Measurements from ENCODE around the gene TGM2.

Gene TGM2

DNA sequence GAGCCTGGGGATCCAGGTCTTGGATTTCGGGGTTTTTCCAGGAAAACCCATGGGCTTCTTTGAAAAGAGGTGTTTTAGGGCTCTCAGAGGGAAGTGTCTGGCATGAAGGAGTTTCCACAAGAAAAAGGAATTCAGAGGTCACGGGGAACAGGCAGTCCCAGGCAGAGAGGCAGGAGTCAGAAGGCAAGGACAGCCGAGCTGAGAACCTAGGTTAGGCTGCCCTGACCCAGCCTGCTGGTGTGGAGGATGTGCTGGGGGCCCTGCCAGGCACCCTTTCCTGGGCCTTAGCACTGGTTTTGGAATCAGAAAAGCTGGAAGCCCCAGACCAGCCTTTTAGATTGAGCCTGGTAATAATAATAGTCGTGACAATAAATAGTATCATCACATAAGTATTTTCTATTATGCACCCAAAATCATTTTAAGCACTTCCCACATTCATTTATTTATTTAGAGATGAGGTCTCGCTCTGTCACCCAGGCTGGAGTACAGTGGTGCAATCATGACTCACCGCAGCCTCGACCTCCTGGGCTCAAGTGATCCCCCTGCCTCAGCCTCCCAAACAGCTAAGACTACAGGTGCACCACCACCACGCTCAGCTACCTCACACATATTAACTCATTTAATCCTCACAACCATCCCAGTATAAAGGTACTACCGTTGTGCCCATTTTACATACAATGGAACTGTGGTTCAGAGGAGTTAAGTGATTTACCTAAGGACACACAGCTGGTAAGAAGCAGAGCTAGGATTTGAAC is 19.9 kb downstream of the TGM2 start:
- no peak for DNase-seq (ENCODE audit: low spot score)

DNA sequence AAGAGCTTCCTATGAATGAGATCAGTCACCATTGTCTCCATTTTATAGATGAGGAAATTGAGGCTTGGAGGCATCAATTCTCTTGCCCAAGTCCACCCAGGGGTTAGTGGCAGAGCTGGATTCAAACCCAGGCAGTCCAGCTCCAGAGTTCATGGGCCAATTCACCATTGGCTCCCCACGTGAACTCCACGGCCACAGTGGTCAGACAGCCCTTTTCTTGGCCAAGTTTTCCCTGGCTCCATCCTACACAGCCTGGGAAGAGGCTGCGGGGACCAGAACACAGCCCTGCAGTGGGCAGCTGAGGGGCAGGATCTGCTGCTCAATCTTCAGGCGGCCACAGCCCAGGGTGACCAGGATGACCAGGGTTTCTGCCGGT is 20.5 kb downstream of the TGM2 start:
- DNase-seq (ENCODE audit: low spot score), result no peak

DNA sequence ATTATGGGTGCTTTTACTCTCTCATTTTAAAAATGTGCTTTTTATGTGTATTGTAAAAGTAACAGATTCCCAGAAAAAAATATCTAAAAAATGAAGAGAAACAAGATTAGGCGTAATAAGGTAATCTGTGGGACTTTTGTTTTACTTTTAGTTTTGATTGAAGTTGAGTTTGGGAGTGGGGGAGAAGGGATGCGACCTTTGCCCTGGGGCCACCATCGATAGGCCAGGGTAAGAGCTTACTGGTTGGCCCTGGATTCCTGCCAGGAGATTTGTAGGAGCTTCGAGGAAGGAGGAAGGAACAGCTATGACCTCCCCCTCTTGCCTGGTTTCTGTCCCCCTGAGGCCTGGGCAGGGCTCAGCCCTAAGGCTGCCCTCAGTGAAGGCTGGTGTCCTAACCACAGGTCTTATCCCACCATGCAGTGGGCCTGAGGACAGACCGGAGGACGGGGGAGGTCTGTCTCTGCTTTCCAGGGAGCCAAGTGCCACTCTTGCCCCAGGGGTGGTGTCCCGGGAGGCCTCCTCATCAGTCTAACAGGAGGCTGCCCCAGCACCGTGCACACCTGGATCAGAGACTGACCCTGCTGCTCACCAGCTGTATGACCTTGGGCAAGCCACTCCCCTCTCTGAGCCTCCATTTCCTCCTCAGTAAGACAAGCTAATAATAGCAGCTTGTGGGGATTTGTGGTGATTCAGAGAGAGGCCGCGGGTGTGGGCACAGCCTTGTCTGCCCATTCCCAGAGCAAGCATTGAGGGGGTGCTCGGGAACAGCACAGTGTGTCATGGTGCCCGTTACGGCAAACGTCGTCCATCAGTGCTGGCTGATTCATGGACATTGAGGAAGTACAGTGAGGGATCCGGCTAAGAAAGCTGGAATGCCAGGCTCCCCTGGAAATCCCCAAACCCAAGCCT is 21.2 kb downstream of the TGM2 start:
- DNase-seq (ENCODE audit: low spot score), result peak; percentile 82

GRCh38 chr20:38143238-38143645 is 21.8 kb downstream of the TGM2 start:
- peak; percentile 66 for DNase-seq (ENCODE audit: low spot score)

DNA sequence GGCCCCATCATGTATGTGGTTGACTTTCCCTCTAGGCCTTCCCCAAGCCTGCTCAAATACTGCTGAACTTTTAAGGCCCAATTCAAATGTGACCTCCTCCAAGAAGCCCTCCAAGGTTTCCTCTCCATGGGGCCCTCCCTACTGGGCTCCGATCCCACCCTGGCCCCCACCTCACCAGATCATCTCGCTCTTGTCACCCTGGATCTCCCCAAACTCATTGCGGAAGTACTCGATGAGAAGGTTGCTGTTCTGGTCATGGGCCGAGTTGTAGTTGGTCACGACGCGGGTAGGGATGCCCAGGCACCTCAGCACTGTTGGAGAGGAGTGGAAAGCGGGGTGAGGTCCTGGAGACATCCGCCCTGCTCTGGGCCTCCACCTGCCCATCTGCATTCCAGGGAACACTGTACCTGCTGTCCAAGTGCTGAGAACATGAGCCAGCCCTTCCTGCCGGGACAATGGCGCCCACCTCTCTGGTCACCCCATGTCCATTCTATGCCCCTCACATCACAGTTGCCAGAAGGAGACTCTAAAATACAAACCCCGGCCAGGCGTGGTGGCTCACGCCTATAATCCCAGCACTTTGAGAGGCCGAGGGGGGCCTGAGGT is 23.1 kb downstream of the TGM2 start:
- no peak for DNase-seq (ENCODE audit: low spot score)

- no peak for DNase-seq (ENCODE audit: low spot score)
These were observed 23.7 kb downstream of the TGM2 start for GRCh38 chr20:38141204-38141888.

GRCh38 chr20:38139977-38140753 is 24.9 kb downstream of the TGM2 start:
- DNase-seq (ENCODE audit: low spot score), result no peak

DNA sequence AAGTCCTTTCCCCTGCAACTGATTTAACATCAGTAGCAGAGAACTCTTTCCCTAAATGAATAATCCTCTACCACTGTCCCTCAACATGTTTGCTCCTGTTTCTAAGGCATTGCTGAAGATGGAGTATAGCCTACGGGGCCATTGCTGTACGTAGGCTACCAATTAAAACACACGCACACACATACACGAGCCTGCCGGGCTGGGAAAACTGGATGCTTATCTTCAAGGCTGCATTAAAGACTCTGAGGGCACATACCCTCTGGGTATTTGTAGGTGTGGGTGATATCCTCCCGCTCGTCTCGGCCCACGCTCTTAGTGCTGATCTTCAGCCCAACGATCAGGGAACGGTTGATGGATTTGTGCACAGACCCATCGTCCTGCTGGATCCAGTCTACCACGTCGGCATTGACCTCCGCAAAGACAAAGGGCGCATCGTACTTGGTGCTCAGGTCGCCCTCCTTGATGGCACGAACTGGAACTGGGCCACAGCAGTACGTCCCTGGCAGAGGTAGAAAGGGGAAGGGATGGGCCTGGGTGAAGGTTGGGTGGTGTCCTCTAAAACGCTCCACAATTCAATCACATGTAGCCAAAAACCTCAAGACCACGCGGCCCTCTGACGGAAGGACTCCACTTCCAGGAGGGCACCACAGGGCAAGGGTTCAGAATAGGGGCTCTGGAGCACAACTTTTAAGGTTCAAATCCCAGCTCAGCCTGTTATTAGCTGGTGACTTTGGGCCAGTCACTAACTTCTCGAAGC is 25.7 kb downstream of the TGM2 start:
- no peak for DNase-seq (ENCODE audit: low spot score)

GRCh38 chr20:38138086-38138778 is 26.8 kb downstream of the TGM2 start:
- no peak for DNase-seq (ENCODE audit: low spot score)

- DNase-seq (ENCODE audit: low spot score), result no peak
These were observed 27.5 kb downstream of the TGM2 start for GRCh38 chr20:38137441-38138037.

DNA sequence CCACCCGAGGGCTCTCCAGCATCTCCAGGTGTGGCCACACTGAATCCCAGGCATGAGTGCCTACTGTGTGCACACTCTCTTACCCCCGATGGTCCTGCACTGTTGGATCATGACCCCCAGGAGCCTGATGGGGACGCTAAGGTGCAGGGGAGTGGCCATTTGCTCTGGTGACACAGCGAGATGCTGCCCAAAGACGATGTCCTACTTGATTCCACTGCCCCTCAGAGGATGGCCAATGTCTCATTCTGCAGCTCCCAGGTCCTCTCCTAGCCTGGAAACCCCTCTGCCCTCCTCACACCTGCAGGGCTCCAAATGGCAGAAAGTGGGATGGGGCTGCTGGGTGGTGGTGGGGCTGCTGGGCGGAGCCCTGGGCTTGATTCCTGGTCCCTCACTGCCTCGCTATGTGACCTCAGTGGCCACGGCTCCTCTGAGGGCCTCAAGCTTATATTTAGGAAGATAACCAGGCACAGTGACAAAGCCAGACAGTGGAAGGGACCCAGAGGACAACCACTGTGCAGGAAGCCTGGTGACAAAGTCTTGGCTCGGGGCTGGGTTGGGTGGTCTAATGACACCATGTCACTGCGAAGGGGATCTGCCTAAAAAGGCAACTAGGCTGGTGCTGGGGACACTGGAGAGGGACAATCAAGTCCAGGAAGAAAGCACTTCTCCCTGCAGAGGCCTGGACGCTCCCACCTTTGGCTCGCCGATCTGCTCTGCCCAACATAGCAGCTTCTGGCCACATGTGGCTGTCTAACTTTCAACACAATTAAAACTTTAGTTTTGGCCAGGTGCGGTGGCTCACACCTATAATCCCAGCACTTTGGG is 28.4 kb downstream of the TGM2 start:
- no peak for DNase-seq (ENCODE audit: low spot score)

DNA sequence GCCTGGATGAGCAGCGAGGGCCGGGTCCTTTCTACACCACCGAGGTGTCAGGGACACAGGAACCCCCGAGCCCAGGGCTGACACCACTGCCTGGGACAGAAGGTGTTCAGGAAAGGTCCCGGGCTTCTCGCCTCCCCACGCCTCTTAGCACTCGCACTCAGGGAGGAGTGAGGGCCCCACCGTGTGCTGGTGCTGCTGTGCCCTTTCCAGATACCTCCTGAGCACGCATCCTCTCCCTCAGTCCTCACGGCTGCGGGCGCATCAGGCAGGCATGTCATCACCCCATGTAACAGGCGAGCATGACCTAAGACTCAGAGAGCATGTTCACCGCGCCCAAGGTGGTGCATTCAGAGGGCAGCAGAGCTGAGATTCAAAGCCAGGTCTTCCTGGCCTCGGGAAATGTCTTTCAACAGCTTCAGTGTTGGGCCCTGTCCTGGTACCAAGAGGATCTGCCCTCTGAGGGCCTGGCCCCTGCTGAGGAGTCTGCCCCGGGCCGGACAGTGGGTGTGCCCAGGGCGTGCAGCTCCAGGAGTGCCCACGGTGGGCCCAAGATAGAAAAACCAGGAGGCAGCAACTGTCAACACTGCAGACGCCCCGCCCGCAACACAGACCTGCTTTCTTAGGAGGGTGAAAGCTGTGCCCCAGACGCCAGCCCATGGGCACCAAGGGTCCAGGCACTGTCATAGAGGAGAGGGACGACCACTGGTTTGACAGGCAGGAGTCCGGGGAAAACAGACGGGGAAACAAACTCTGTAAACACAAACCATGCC is 29.2 kb downstream of the TGM2 start:
- no peak for DNase-seq (ENCODE audit: low spot score)

- DNase-seq (ENCODE audit: low spot score), result no peak
These were observed 29.8 kb downstream of the TGM2 start for GRCh38 chr20:38135271-38135650.

DNA sequence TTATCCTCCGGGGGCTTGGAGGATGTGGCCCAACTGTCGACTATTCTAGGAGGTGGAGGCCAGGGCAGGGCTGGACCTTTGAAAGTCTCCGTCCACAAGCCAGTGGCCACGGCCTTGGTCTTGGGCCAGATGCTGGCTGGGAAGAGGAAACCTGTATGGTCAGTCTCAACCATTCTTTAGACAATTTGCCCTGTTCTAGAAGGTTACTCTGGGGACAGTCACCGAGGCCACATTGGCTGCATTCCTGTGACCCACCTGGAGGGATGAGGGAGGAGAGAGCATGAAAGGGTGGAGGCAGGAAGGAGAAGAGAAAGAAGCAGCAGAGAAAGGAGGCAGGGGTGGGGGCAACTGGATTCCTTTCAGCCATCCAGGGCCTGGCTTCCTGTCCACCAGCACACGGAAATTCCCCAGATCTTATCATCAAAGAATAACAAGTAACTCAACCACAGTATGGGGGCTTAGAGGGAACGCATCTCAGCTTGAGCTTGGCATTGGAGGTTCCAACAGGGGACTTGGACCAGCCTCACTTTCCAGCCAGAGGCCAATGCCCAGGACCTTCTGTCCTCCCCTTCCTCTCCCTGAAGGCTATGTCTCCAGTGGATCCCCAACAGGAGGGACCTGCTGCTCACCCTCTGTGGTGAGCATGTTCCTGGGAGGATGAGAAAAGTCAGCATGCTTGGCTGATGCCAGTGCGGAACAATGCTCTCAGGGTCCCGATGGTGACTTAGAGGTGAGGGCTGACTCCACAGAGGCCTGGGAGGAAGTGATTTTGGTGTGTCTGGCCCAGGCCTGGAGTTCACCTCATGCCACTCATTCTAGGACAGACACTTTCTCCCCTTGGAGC is 30.4 kb downstream of the TGM2 start:
- DNase-seq (ENCODE audit: low spot score), result peak; percentile 18

DNA sequence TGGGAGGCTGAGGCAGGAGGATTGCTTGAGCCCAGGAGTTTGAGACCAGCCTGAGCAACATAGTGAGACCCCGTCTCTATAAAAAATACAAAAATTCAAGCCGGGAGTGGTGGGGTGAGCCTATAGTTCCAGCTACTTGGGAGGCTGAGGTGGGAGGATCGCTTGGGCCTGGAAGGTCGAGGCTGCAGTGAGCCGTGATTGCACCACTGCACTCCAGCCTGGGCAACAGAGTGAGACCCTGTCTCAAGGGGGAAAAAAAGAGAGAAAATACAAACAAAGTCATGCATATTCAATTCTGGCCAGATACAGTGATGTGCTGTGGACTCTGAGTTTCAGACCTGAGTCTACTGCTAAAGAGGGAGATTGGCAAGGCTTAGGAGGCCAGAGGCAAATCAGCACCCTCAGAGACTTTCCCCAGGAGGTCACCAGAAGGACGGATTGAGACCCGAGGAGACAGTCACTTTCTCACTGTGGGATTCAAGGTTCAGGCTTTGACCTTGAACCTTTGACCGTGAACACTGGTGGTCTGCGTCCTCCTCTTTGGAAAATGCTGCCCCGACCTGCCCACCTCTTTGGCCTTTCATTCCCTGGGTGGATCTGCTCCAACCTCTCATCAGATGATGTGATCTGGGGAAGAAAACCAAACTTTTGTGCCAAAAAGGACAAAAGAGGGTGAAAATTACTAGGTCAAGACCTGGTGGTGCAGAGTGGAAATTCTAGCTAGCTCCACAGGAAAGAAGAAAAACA is 31.2 kb downstream of the TGM2 start:
- no peak for DNase-seq (ENCODE audit: low spot score)

GRCh38 chr20:38132910-38133501 is 32.1 kb downstream of the TGM2 start:
- no peak for DNase-seq (ENCODE audit: low spot score)
